ENCODE measurements around the gene DHCR7.

GRCh38 chr11:71420455-71421241, 27.5 kb downstream of the DHCR7 start:
- TF ChIP-seq FOSL2 (IDR thresholded peaks at IDR 0.05; ENCODE audit: borderline replicate concordance, low read depth): no peak
- no peak for TF ChIP-seq PBX3 (IDR thresholded peaks at IDR 0.05)
- TF ChIP-seq TEAD4 (IDR thresholded peaks at IDR 0.05; ENCODE audit: borderline replicate concordance, insufficient read depth): no peak
- no peak for TF ChIP-seq POLR2AphosphoS5 (IDR thresholded peaks at IDR 0.05; ENCODE audit: low read depth, low read length)
- TF ChIP-seq CTCF (IDR thresholded peaks at IDR 0.05): peak; percentile 52
- TF ChIP-seq YY1 (IDR thresholded peaks at IDR 0.05; ENCODE audit: low read depth): no peak
- no peak for TF ChIP-seq TAF1 (IDR thresholded peaks at IDR 0.05; ENCODE audit: borderline replicate concordance, low read depth, low read length)
- TF ChIP-seq FOXM1 (IDR thresholded peaks at IDR 0.05; ENCODE audit: low read depth): no peak
- no peak for TF ChIP-seq REST (IDR thresholded peaks at IDR 0.05; ENCODE audit: low read depth, low read length)
